ENCODE data around the gene ZNF530. TPM values are rescaled to one million over a fixed set of nuclear protein-coding genes. Genes with fewer than 3 reads are reported as not detected.

Gene ZNF530
- total RNA-seq, 1 donor: 4.7 TPM

- Histone ChIP-seq H3K9me3 (ENCODE audit: low read depth, low read length) (peaks cover 29% of the 10 kb centered on the region), H3K36me3 (ENCODE audit: insufficient read depth, low read length) (peaks cover 32% of the 10 kb centered on the region), H3K4me2 (ENCODE audit: insufficient read depth, low read length) (no peak overlapping the region), H3K27ac (ENCODE audit: low read depth, low read length) (peak overlapping the region; percentile 5), H3K79me2 (ENCODE audit: insufficient read depth, low read length) (peaks cover 12% of the 10 kb centered on the region), H4K20me1 (ENCODE audit: insufficient read depth, low read length) (no peaks in the 10 kb centered on the region), H3K27me3 (ENCODE audit: insufficient read depth, low read length) (no peaks in the 10 kb centered on the region), H3K4me1 (ENCODE audit: insufficient read depth, low read length) (peaks cover 10% of the 10 kb centered on the region), H2AFZ (ENCODE audit: low read length) (no peak overlapping the region), H3K4me3 (ENCODE audit: insufficient read depth, low read length) (no peak overlapping the region)
- no peak for TF ChIP-seq CTCF (IDR thresholded peaks at IDR 0.05; ENCODE audit: extremely low read depth, low read depth, low read length)
- DNase-seq (ENCODE audit: insufficient read length, low spot score, missing footprints): peak; percentile 94
These were observed 12.2 kb upstream of the ZNF530 start for GRCh38 chr19:57587529-57587928.

GRCh38 chr19:57599377-57599760 lies 316 bp upstream of the ZNF530 start:
- Histone ChIP-seq H2AFZ (ENCODE audit: low read length) (peak overlapping the region; percentile 95), H3K79me2 (ENCODE audit: insufficient read depth, low read length) (peaks cover 11% of the 10 kb centered on the region)

GRCh38 chr19:57606931-57607330 lies 7.2 kb downstream of the ZNF530 start:
- TF ChIP-seq CTCF (IDR thresholded peaks at IDR 0.05; ENCODE audit: extremely low read depth, low read depth, low read length): no peak
- no peak overlapping the region for H2AFZ ChIP-seq (ENCODE audit: low read length)
- no peak overlapping the region for H3K4me2 ChIP-seq (ENCODE audit: insufficient read depth, low read length)
- H3K36me3 ChIP-seq (ENCODE audit: insufficient read depth, low read length): peaks cover 17% of the 10 kb centered on the region
- no peak for DNase-seq (ENCODE audit: insufficient read length, low spot score, missing footprints)
- no peaks in the 10 kb centered on the region for H3K4me1 ChIP-seq (ENCODE audit: insufficient read depth, low read length)
- H3K27ac ChIP-seq (ENCODE audit: low read depth, low read length): no peak overlapping the region
- H3K27me3 ChIP-seq (ENCODE audit: insufficient read depth, low read length): no peaks in the 10 kb centered on the region
- no peaks in the 10 kb centered on the region for H4K20me1 ChIP-seq (ENCODE audit: insufficient read depth, low read length)
- H3K79me2 ChIP-seq (ENCODE audit: insufficient read depth, low read length): no peaks in the 10 kb centered on the region
- no peak overlapping the region for H3K4me3 ChIP-seq (ENCODE audit: insufficient read depth, low read length)
- peaks cover 19% of the 10 kb centered on the region for H3K9me3 ChIP-seq (ENCODE audit: low read depth, low read length)

More at GRCh38 chr19:57599377-57599760, 316 bp upstream of the ZNF530 start:
- no peak overlapping the region for H3K27ac ChIP-seq (ENCODE audit: low read depth, low read length)
- no peaks in the 10 kb centered on the region for H3K27me3 ChIP-seq (ENCODE audit: insufficient read depth, low read length)
- H3K36me3 ChIP-seq (ENCODE audit: insufficient read depth, low read length): no peaks in the 10 kb centered on the region
- no peaks in the 10 kb centered on the region for H4K20me1 ChIP-seq (ENCODE audit: insufficient read depth, low read length)
- H3K4me2 ChIP-seq (ENCODE audit: insufficient read depth, low read length): peak overlapping the region; percentile 93
- TF ChIP-seq CTCF (IDR thresholded peaks at IDR 0.05; ENCODE audit: extremely low read depth, low read depth, low read length): no peak
- H3K9me3 ChIP-seq (ENCODE audit: low read depth, low read length): no peaks in the 10 kb centered on the region
- peaks cover 5% of the 10 kb centered on the region for H3K4me1 ChIP-seq (ENCODE audit: insufficient read depth, low read length)
- peak overlapping the region; percentile 93 for H3K4me3 ChIP-seq (ENCODE audit: insufficient read depth, low read length)
- no peak for DNase-seq (ENCODE audit: insufficient read length, low spot score, missing footprints)

GRCh38 chr19:57611113-57611512 lies 11.4 kb downstream of the ZNF530 start:
- H4K20me1 ChIP-seq (ENCODE audit: insufficient read depth, low read length): peaks cover 3% of the 10 kb centered on the region
- no peak for TF ChIP-seq CTCF (IDR thresholded peaks at IDR 0.05; ENCODE audit: extremely low read depth, low read depth, low read length)
- no peak overlapping the region for H3K27ac ChIP-seq (ENCODE audit: low read depth, low read length)
- no peak overlapping the region for H3K4me2 ChIP-seq (ENCODE audit: insufficient read depth, low read length)
- H2AFZ ChIP-seq (ENCODE audit: low read length): no peak overlapping the region
- H3K79me2 ChIP-seq (ENCODE audit: insufficient read depth, low read length): peaks cover 24% of the 10 kb centered on the region
- no peak for DNase-seq (ENCODE audit: insufficient read length, low spot score, missing footprints)
- H3K36me3 ChIP-seq (ENCODE audit: insufficient read depth, low read length): peaks cover 19% of the 10 kb centered on the region
- no peak overlapping the region for H3K4me3 ChIP-seq (ENCODE audit: insufficient read depth, low read length)
- no peaks in the 10 kb centered on the region for H3K27me3 ChIP-seq (ENCODE audit: insufficient read depth, low read length)
- H3K4me1 ChIP-seq (ENCODE audit: insufficient read depth, low read length): peaks cover 10% of the 10 kb centered on the region
- peaks cover 23% of the 10 kb centered on the region for H3K9me3 ChIP-seq (ENCODE audit: low read depth, low read length)

Measured in osteoblast (primary cell).